Erythroblast (primary cell): ENCODE results near the gene RNPS1.

Source experiments
- GATA1 ChIP-seq: IDR thresholded peaks from 2 replicates; pipeline ENCODE4 v1.6.1; 2011; ENCODE audit warnings: low read depth, mild to moderate bottlenecking, control low read depth, low read length, moderate library complexity
- POLR2A ChIP-seq: IDR thresholded peaks from 2 replicates; pipeline ENCODE4 v1.6.1; 2011; ENCODE audit warnings: mild to moderate bottlenecking, low read length

- TF ChIP-seq POLR2A (no peak), GATA1 (no peak)
Measured at GRCh38 chr16:2209258-2210008, 58.5 kb downstream of the RNPS1 start.
